H9 (cell line): Measurements from ENCODE around the gene HP1BP3. TPM values are rescaled to one million over a fixed set of nuclear protein-coding genes. Genes with fewer than 3 reads are reported as not detected.

Experiments
- DNase-seq: peaks from one replicate; pipeline ENCODE4 v3.0.0-alpha.2; 2017
- H2AFZ ChIP-seq: one replicate; pipeline ENCODE4 v1.6.1; 2013; ENCODE audit warnings: mild to moderate bottlenecking, low read length, control low read depth, moderate library complexity
- H2AK5ac ChIP-seq: 2 replicates; pipeline ENCODE4 v1.6.1; 2013; ENCODE audit warnings: low read length, control low read depth, mixed read lengths; ENCODE audit not compliant: insufficient read length
- H2BK120ac ChIP-seq: one replicate; pipeline ENCODE4 v1.6.1; 2013; ENCODE audit warnings: low read depth, mild to moderate bottlenecking, low read length, control low read depth, inconsistent platforms; ENCODE audit not compliant: poor library complexity, severe bottlenecking
- H2BK12ac ChIP-seq: 2 replicates; pipeline ENCODE4 v1.6.1; 2013; ENCODE audit warnings: low read length, control low read depth, mixed read lengths, low read depth; ENCODE audit not compliant: insufficient read length
- H2BK15ac ChIP-seq: 2 replicates; pipeline ENCODE4 v1.6.1; 2013; ENCODE audit warnings: low read depth, low read length, control low read depth
- H2BK20ac ChIP-seq: one replicate; pipeline ENCODE4 v1.6.1; 2013; ENCODE audit warnings: low read depth, mild to moderate bottlenecking, low read length, control low read depth, inconsistent platforms; ENCODE audit not compliant: poor library complexity, severe bottlenecking
- H2BK5ac ChIP-seq: 2 replicates; pipeline ENCODE4 v1.6.1; 2013; ENCODE audit warnings: low read length, control low read depth, mixed read lengths; ENCODE audit not compliant: insufficient read length
- H3K14ac ChIP-seq: 2 replicates; pipeline ENCODE4 v1.6.1; 2013; ENCODE audit warnings: low read length, control low read depth; ENCODE audit not compliant: insufficient read depth
- H3K18ac ChIP-seq: 2 replicates; pipeline ENCODE4 v1.6.1; 2013; ENCODE audit warnings: low read depth, mild to moderate bottlenecking, mixed read lengths, low read length, control low read depth; ENCODE audit not compliant: insufficient read length
- H3K23ac ChIP-seq: 2 replicates; pipeline ENCODE4 v1.6.1; 2013; ENCODE audit warnings: low read length, control low read depth, mixed read lengths, low read depth; ENCODE audit not compliant: insufficient read length
- H3K23me2 ChIP-seq: 2 replicates; pipeline ENCODE4 v1.6.1; 2013; ENCODE audit warnings: low read depth, mild to moderate bottlenecking, mixed read lengths, low read length, control low read depth; ENCODE audit not compliant: insufficient read length, poor library complexity, severe bottlenecking
- H3K27ac ChIP-seq: 2 replicates; pipeline ENCODE4 v1.5.1; 2013; ENCODE audit warnings: low read length, control low read depth, mixed read lengths, low read depth; ENCODE audit not compliant: insufficient read length
- H3K27me3 ChIP-seq: 2 replicates; pipeline ENCODE4 v1.6.1; 2013; ENCODE audit warnings: low read length, control low read depth, inconsistent platforms; ENCODE audit not compliant: insufficient read depth
- H3K4ac ChIP-seq: 2 replicates; pipeline ENCODE4 v1.6.1; 2013; ENCODE audit warnings: low read depth, mild to moderate bottlenecking, control low read depth, inconsistent platforms, low read length, moderate library complexity
- H3K4me1 ChIP-seq: 2 replicates; pipeline ENCODE4 v1.6.1; 2013; ENCODE audit warnings: low read length, control low read depth, inconsistent platforms; ENCODE audit not compliant: insufficient read depth
- H3K4me2 ChIP-seq: 2 replicates; pipeline ENCODE4 v1.6.1; 2013; ENCODE audit warnings: low read length, control low read depth, mixed read lengths; ENCODE audit not compliant: insufficient read length, insufficient read depth
- H3K56ac ChIP-seq: 2 replicates; pipeline ENCODE4 v1.6.1; 2013; ENCODE audit warnings: low read depth, mild to moderate bottlenecking, mixed read lengths, low read length, control low read depth; ENCODE audit not compliant: insufficient read length
- H3K79me1 ChIP-seq: 2 replicates; pipeline ENCODE4 v1.6.1; 2013; ENCODE audit warnings: low read depth, mild to moderate bottlenecking, moderate library complexity, low read length, control low read depth, inconsistent platforms; ENCODE audit not compliant: insufficient read depth, poor library complexity, severe bottlenecking
- H3K79me2 ChIP-seq: 2 replicates; pipeline ENCODE4 v1.6.1; 2013; ENCODE audit warnings: low read length, control low read depth, inconsistent platforms; ENCODE audit not compliant: insufficient read depth
- H3K9ac ChIP-seq: 2 replicates; pipeline ENCODE4 v1.6.1; 2013; ENCODE audit warnings: low read length, control low read depth, mixed read lengths; ENCODE audit not compliant: insufficient read length; ENCODE audit errors: extremely low read depth
- H3K9me3 ChIP-seq: one replicate; pipeline ENCODE4 v1.6.1; 2013; ENCODE audit warnings: low read depth, low read length, inconsistent platforms; ENCODE audit not compliant: control insufficient read depth
- H3T11ph ChIP-seq: one replicate; pipeline ENCODE4 v1.6.1; 2013; ENCODE audit warnings: mild to moderate bottlenecking, low read length, control low read depth, inconsistent platforms
- H4K20me1 ChIP-seq: one replicate; pipeline ENCODE4 v1.6.1; 2013; ENCODE audit not compliant: control insufficient read depth, insufficient read length, insufficient read depth
- H4K5ac ChIP-seq: 2 replicates; pipeline ENCODE4 v1.6.1; 2013; ENCODE audit warnings: low read depth, mild to moderate bottlenecking, mixed read lengths, low read length, control low read depth; ENCODE audit not compliant: insufficient read length
- H4K8ac ChIP-seq: replicated peaks from 2 replicates; pipeline ENCODE4 v1.6.1; 2013; ENCODE audit warnings: low read length, control low read depth, mixed read lengths, low read depth; ENCODE audit not compliant: insufficient read length
- H4K91ac ChIP-seq: 2 replicates; pipeline ENCODE4 v1.6.1; 2013; ENCODE audit warnings: low read depth, mild to moderate bottlenecking, moderate library complexity, mixed read lengths, low read length, control low read depth; ENCODE audit not compliant: insufficient read length
- H3K27ac Mint-ChIP-seq, 3 experiments: 2 replicates in 2 of 3; 3 replicates in 1 of 3; pipeline ENCODE4 v1.8.0; 2020 to 2021; ENCODE audit warnings: mixed read lengths in 3 of 3, mild to moderate bottlenecking in 1 of 3, moderate library complexity in 1 of 3
- H3K27me3 Mint-ChIP-seq: 2 replicates; pipeline ENCODE4 v1.8.0; 2021; ENCODE audit warnings: low read depth, mild to moderate bottlenecking, moderate library complexity, mixed read lengths
- H3K36me3 Mint-ChIP-seq, 3 experiments: 2 replicates in 2 of 3; 3 replicates in 1 of 3; pipeline ENCODE4 v1.8.0; 2020 to 2021; ENCODE audit warnings: low read depth in 3 of 3, mixed read lengths in 3 of 3; ENCODE audit not compliant: insufficient read depth in 1 of 3
- H3K4me1 Mint-ChIP-seq, 2 experiments: 2 replicates each; pipeline ENCODE4 v1.8.0; 2020; ENCODE audit warnings: mixed read lengths in 2 of 2
- H3K4me3 Mint-ChIP-seq, 2 experiments: 2 replicates in 1 of 2; 3 replicates in 1 of 2; pipeline ENCODE4 v1.8.0; 2020 to 2021; ENCODE audit warnings: mild to moderate bottlenecking in 2 of 2, mixed read lengths in 2 of 2, moderate library complexity in 1 of 2
- H3K9me3 Mint-ChIP-seq, 2 experiments: 2 replicates in 1 of 2; 3 replicates in 1 of 2; pipeline ENCODE4 v1.8.0; 2020; ENCODE audit warnings: mild to moderate bottlenecking in 2 of 2, mixed read lengths in 2 of 2, moderate library complexity in 1 of 2
- WGBS: extraction: QIAGEN DNeasy Blood & Tissue Kit; methylation state at CpG from one replicate; pipeline ENCODE4 v1.1.7; 2013; ENCODE audit warnings: missing lambda C conversion rate, low lambda C conversion rate, mixed read lengths; ENCODE audit not compliant: insufficient read length; ENCODE audit errors: extremely low coverage; 5-methylcytosine and 5-hydroxymethylcytosine counted together
- total RNA-seq: library from RNA; stranded (reverse); gene quantifications from 2 replicates; pipeline ENCODE4 v1.2.1, GENCODE V29; 2021
- TF ChIP-seq, protein P1 (sequence below): fragments of 200-600 bp; sonication (generic); conservative IDR thresholded peaks from 3 replicates; pipeline ENCODE4 v1.8.0; 2021; ENCODE audit warnings: antibody characterized with exemption, mild to moderate bottlenecking

Gene HP1BP3
- total RNA-seq, 1 experiment from 2014 or later = 127 TPM

- no peak overlapping the region for H3K27ac Mint-ChIP-seq
- no peaks in the 10 kb centered on the region for H3K27me3 Mint-ChIP-seq
- Histone ChIP-seq H3T11ph (no peak overlapping the region), H2BK120ac (no peak overlapping the region), H3K79me2 (no peaks in the 10 kb centered on the region), H3K79me1 (no peaks in the 10 kb centered on the region), H3K18ac (no peak overlapping the region), H2AFZ (no peak overlapping the region), H4K5ac (no peak overlapping the region), H2AK5ac (no peak overlapping the region), H2BK5ac (no peak overlapping the region), H3K27ac (no peak overlapping the region), H3K4ac (no peak overlapping the region), H3K9ac (no peak overlapping the region), H3K56ac (no peak overlapping the region), H3K23ac (no peak overlapping the region), H3K4me2 (no peak overlapping the region), H4K20me1 (no peaks in the 10 kb centered on the region), H2BK20ac (no peak overlapping the region), H3K4me1 (no peaks in the 10 kb centered on the region), H3K14ac (no peak overlapping the region), H4K91ac (no peak overlapping the region), H3K9me3 (no peaks in the 10 kb centered on the region), H2BK12ac (no peak overlapping the region), H4K8ac (no peak overlapping the region), H2BK15ac (no peak overlapping the region), H3K27me3 (no peaks in the 10 kb centered on the region), H3K23me2 (no peaks in the 10 kb centered on the region)
- no CpG with 5 or more reads among the region's 4 CpGs for WGBS
- TF ChIP-seq, protein P1, sequence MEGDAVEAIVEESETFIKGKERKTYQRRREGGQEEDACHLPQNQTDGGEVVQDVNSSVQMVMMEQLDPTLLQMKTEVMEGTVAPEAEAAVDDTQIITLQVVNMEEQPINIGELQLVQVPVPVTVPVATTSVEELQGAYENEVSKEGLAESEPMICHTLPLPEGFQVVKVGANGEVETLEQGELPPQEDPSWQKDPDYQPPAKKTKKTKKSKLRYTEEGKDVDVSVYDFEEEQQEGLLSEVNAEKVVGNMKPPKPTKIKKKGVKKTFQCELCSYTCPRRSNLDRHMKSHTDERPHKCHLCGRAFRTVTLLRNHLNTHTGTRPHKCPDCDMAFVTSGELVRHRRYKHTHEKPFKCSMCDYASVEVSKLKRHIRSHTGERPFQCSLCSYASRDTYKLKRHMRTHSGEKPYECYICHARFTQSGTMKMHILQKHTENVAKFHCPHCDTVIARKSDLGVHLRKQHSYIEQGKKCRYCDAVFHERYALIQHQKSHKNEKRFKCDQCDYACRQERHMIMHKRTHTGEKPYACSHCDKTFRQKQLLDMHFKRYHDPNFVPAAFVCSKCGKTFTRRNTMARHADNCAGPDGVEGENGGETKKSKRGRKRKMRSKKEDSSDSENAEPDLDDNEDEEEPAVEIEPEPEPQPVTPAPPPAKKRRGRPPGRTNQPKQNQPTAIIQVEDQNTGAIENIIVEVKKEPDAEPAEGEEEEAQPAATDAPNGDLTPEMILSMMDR = no peak
- peaks cover 0 to 2% of the 10 kb centered on the region in 2 experiments; a peak in 4 of 5 replicates for H3K9me3 Mint-ChIP-seq
- DNase-seq = no peak
- H3K4me3 Mint-ChIP-seq = no peak overlapping the region
- H3K36me3 Mint-ChIP-seq = peaks cover 17 to 41% (median 26%) of the 10 kb centered on the region in 3 experiments; a peak in 6 of 7 replicates
- H3K4me1 Mint-ChIP-seq = no peaks in the 10 kb centered on the region
These were observed 49.1 kb upstream of the HP1BP3 start for GRCh38 chr1:20836230-20836629.
